Renal cortex interstitium (tissue), 11 donors: ENCODE data around the gene THSD7A. TPM values are rescaled to one million over a fixed set of nuclear protein-coding genes. Genes with fewer than 3 reads are reported as not detected.

Source experiments
- DNase-seq, 11 donors: peaks; one replicate each; pipeline ENCODE4 v3.0.0-alpha.2; 2013; ENCODE audit warnings: low read depth in 9 of 11, low spot score in 4 of 11; ENCODE audit errors: extremely low read depth in 1 of 11
- polyA plus RNA-seq, 3 donors: library from polyadenylated mRNA; unstranded; fragments of 120-200 nt; gene quantifications; one replicate each; pipeline ENCODE4 v1.2.1, GENCODE V29; 2013; ENCODE audit not compliant: insufficient read length in 3 of 3

THSD7A gene
- polyA plus RNA-seq, 3 donors, result 58.2 to 63.1 (median 63.0) TPM

DNA sequence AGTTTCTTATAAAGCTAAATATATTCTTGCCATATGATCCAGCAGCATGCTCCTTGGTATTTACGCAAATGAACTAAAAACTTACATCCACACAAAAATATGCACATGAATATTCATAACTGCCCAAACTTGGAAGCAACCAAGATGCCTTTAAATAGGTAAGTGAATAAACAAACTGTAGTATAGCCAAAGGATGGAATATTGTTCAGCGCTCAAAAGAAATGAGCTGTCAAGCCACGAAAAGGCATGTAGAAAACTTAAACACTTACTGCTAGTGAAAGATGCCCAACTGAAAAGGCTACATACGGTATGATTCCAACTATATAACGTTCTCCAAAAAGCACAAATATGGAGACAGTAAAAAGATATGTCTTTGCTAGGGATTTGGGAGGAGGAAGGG lies 12.7 kb downstream of the THSD7A start:
- no peak for DNase-seq

- DNase-seq, result no peak
Observed at GRCh38 chr7:11818281-11818680, 13.7 kb downstream of the THSD7A start.

DNA sequence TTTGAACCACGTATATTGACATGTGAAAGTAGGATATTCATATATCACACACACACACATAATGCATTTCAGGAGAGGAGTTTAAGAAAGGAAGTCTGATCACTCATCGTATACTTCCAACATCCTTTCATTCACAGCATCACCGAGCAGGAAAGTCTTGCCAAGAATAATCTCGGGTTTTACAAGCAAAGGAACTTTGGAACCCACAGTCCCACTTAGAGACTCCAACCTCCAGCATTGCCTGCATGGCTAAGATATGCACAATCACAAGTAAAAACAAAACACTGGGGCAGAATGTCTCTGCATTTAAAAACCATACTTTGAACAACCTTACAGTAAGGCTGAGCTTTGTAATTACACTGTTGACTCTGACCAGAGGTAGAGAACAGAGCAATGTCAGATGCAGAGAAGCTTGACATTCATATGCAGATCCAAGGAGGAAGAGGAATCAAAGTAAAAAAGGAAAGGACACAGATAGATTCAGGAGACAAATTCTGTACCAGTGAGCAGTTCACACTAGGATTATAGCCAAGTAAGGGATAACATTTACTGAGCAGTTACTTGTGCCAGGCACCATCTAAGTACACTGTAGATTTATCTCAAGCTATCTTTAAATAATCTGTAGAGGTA lies 14.8 kb downstream of the THSD7A start:
- no peak for DNase-seq

- no peak for DNase-seq
Observed at GRCh38 chr7:11811709-11812108, 20.3 kb downstream of the THSD7A start.

GRCh38 chr7:11810043-11810625 lies 21.9 kb downstream of the THSD7A start:
- no peak for DNase-seq

DNA sequence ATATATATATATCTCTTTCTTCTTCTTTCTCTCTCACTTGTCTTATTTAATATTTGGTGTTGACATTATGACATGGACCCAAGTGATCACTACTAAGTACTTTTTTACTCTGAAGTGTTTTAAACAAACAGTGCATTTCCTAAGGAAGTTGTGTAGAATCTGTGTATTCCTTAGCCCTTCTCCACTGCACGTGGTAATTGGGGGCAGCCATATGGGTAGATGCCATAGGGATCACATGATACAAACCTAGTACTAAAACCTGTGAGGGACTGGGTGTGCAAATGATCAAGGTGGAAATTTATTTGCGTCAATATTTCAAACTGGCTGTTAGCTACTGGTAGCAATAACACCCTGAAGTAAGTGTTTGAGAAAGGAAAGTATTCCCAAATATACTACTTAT lies 25.0 kb downstream of the THSD7A start:
- DNase-seq, result no peak

DNA sequence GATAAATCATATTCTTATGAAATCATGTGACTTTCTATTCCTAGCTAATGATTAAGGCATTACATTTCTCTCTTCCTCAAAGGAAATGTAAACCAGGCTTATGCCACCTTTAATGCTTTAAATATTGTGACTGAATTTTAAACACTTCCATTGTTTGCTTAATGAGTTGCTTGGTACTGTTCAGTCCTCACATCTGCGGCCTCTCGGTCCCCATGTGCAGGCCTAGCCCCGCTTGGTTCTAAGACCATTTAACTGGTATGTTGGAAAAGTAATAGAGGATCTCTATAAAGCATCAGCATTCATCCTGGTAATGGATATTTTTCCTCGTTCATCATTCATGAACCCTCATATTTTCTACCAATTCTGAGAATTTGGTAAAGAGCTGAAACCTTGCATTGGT lies 27.4 kb downstream of the THSD7A start:
- DNase-seq, result no peak

GRCh38 chr7:11795231-11795630 lies 36.8 kb downstream of the THSD7A start:
- DNase-seq, result no peak

DNA sequence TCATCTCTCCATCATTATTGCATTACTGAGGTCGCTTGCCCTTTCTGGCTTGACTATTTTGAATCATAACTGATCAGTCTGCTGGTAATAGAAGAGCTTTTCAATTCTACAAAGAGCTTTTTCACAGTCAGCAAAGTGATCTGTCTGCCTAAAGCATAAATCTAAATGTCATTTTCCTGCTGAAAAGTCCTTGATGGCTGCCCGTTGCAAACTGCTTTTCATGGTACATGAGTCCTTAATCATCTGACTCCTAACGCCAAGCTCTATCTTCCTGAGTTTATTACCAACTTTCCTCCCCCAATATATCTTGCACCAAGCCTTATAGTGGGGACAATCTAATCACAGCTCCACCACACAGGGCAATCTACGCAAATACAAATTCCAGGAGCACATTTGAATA lies 39.8 kb downstream of the THSD7A start:
- no peak for DNase-seq

DNA sequence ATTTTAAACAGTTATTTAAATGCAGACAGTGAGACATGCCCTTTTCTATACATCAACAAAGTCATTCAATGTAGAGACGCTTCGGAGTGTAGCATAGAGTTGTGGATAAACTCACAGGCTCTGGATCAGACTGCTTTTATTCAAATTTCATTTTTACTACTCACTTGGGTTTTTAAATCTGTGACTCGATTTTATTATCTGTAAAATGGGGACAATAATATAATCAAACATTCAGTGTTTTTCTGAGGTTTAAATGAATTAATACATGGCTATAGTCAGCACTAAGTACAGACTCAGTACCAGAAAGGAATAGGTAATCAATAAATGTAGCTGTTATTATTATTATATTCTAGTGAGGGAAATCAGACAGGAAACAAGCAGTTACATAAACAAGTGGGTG lies 43.4 kb downstream of the THSD7A start:
- DNase-seq, result no peak

DNA sequence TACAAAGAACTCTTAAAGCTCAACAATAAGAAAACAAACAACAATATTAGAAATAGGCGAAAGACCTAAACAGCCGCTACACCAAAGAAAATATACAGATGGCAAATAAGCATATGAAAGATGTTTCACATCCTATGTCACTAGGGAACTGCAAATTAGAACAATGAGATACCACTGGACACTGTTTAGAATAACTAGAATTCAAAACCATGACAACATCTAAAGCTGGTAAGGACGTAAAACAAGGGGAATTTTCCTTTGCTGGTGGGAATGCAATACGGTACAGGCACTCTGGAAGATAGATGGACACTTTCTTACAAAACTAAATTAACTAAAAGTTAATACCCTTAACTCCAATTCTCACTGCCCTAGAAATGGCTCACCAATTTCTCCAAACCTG lies 44.5 kb downstream of the THSD7A start:
- no peak for DNase-seq

DNA sequence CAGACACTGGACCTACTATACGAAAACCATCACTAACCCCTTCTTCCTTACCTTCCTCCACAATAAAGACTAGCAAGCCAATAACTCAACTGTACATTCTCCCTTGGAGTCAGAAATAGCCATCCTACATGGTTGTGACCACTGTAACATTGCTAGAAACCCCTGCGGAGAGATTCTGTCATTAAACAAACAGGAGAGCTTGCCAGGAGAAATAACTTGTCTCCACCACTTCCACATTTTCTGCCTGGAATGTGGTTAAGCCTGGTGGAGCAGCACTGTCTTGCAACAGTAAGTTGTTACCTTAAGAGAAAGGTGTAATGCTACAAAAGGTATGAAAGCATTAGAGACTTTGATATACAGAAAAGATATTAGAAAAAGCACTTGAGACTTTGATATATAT lies 45.8 kb downstream of the THSD7A start:
- peak in 6 of 11 donors; percentile 4 to 23 (median 11) for DNase-seq

GRCh38 chr7:11784769-11785536 lies 47.0 kb downstream of the THSD7A start:
- no peak for DNase-seq

DNA sequence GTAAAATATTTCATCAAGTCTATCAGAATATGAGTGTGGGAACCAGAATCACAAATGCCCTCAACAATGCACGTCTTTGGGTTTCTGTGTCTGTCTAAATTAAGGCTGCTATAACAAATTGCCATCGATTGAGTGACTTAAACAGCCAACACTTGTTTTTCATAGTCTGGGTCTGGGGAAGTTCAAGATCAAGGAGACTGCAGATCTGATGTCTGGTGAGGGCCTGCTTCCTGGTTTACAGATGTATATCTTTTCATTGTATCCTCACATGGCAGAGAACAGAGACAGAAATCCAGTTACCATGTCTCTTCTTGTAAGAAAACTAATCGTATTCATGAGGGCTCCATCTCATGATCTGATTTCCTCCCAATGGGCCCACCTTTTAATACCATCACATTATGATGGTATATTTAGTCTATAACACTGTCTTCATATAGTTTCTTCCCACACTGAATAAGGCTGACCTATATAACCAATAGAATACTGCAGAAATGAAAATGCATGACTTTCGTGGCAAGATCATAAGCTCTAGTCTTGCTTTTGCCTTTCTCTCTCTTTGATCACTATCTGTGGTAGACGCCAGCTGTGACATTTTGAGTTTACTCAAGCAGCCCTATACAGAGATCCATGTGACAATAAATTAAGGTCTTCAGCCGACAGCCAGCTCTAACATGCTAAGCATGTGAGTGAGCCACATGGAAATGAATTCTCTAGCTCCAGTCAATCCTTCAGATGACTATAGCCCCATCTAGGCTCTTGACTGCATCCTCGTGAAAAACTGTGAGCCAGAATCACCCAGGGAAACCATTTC lies 51.9 kb downstream of the THSD7A start:
- DNase-seq, result no peak

- DNase-seq, result no peak
Observed at GRCh38 chr7:11776039-11776438, 56.0 kb downstream of the THSD7A start.

DNA sequence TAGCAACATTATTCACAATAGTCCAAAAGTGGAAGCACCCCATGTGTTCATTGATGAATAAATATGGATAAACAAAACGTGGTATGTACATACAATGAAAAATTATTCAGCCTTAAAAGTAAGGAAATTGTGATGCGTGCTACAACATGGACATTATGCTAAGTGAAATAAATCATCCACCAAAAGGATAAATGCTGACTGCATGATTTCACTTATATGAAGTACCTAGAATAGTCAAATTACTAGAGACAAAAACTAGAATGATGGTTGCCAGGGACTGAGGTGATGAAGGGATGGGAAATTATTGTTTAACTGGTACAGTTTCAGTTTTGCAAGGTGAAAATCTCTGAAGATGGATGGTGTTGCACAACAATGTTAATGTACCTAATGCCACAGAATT lies 56.6 kb downstream of the THSD7A start:
- no peak for DNase-seq

DNA sequence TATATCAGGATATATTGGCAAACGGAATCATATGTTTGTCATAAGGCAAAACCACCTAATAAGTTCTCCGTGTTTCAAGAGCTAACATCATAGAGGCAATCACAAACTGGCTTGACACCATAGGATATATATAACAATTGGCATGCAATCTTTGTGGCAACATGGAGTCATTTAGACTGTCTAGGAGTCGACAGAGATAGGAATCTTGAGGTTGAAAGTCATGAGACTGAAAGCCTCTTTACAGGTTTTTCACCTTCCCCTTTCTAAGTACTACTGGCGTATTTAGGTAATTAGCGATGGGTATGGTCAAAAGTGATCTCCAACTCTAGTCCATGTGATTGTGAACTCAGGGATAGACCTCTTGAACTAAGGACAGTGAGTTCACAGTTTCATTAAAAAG lies 63.7 kb downstream of the THSD7A start:
- DNase-seq, result no peak

- no peak for DNase-seq
Observed at GRCh38 chr7:11767148-11767547, 64.8 kb downstream of the THSD7A start.

DNA sequence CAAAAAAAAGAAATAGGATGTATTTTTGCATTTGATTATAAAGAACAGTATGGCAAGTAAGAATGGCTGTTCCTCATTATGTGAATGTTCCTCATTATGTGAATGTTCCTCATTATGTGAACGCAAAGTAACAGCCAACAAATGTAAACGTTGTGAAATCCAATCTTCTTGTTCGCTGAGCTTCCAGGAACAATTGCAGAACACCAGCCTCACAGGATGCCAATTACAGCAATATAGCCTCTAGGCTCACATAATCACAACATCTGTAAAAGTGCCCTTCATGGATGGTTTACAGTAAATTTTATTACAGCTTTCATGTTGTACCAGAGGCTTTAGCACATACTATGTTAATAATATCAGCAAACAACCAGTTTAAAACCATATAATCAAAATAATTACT lies 71.6 kb downstream of the THSD7A start:
- no peak for DNase-seq

DNA sequence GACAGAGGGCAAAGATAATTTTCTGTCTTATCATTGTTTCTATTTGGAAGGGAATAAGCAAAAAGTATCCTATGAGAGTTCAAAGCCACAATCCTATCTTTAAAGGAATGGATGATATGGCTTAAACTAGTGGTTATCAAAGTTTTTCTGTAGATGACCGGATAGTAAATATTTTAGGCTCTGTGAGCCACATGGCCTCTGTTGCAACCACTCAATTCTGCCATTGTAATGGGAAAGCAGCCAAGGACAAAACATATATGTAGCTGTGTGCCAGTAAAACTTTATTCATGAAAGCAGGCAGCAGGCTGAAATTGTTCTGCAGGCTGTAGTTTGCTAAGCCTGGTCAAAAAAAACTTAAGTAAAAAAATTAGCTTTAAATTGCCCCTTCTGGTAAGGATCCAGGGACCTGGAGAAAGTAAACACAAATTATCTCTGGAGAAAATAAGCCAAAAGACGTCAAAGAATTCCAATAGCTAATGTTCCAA lies 73.3 kb downstream of the THSD7A start:
- no peak for DNase-seq
